ENCODE results near the gene VAMP8. TPM values are rescaled to one million over a fixed set of nuclear protein-coding genes. Genes with fewer than 3 reads are reported as not detected.
A peak's percentile ranks its signal among the peaks of the same experiment; 100 is the strongest.

The VAMP8 gene
- total RNA-seq, 1 experiment from 2014 or later: 52.0 TPM

DNA sequence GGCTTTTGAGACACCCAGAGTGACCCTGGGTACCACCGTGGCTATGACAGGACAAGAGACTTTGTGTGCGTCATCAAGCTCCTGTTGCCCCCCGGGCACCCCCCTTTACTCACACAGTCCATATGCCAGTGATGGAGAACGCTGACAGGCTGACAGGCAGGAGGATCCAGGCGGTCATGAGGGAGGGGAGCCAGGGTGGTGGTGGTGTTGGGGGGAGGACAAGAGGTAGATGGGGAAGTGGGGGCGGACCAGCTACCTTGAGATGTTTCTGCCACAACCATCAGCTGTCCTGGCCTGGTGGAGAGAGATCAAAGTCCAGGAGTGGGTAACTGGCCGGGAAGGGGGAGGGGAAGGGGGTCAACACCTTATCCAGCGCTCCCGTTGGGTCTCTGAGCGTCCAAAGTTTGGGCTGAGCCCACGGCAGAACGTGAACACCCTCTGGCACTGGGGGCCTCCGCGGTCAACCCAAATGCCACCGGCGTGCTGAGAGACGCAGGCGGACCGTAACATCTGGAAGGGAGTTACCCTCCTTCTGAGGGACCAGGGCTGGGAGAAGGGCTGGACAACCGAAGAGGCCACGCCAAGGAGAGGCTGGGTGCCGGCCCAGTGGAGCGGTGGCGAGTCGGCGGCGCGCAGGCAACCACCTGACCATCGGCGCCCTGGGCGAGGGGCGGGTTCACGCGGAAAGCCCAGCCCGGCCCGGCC is 24.5 kb downstream of the VAMP8 start (continued):
- TF ChIP-seq, protein P1, sequence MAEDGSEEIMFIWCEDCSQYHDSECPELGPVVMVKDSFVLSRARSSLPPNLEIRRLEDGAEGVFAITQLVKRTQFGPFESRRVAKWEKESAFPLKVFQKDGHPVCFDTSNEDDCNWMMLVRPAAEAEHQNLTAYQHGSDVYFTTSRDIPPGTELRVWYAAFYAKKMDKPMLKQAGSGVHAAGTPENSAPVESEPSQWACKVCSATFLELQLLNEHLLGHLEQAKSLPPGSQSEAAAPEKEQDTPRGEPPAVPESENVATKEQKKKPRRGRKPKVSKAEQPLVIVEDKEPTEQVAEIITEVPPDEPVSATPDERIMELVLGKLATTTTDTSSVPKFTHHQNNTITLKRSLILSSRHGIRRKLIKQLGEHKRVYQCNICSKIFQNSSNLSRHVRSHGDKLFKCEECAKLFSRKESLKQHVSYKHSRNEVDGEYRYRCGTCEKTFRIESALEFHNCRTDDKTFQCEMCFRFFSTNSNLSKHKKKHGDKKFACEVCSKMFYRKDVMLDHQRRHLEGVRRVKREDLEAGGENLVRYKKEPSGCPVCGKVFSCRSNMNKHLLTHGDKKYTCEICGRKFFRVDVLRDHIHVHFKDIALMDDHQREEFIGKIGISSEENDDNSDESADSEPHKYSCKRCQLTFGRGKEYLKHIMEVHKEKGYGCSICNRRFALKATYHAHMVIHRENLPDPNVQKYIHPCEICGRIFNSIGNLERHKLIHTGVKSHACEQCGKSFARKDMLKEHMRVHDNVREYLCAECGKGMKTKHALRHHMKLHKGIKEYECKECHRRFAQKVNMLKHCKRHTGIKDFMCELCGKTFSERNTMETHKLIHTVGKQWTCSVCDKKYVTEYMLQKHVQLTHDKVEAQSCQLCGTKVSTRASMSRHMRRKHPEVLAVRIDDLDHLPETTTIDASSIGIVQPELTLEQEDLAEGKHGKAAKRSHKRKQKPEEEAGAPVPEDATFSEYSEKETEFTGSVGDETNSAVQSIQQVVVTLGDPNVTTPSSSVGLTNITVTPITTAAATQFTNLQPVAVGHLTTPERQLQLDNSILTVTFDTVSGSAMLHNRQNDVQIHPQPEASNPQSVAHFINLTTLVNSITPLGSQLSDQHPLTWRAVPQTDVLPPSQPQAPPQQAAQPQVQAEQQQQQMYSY (CRISPR knock-in tag; IDR thresholded peaks at IDR 0.05): peak; percentile 59
- peak; percentile 66; the same call in 1 of the 2 replicates for TF ChIP-seq RELA (CRISPR knock-in tag; IDR thresholded peaks at IDR 0.05; ENCODE audit: borderline replicate concordance)
- TF ChIP-seq NFYB (CRISPR knock-in tag; conservative IDR thresholded peaks at IDR 0.05; ENCODE audit: low read depth): peak; percentile 10; the same call in 1 of the 2 replicates
- TF ChIP-seq JUN (CRISPR knock-in tag; IDR thresholded peaks at IDR 0.05): no peak
- no peak for TF ChIP-seq FOXK1 (CRISPR knock-in tag; IDR thresholded peaks at IDR 0.05)
- TF ChIP-seq GTF2I (CRISPR knock-in tag; conservative IDR thresholded peaks at IDR 0.05): no peak
- TF ChIP-seq MXD4 (CRISPR knock-in tag; IDR thresholded peaks at IDR 0.05; ENCODE audit: borderline replicate concordance): no peak
- no peak for TF ChIP-seq ELF4 (CRISPR knock-in tag; IDR thresholded peaks at IDR 0.05; ENCODE audit: low read depth)
- TF ChIP-seq, protein P2, sequence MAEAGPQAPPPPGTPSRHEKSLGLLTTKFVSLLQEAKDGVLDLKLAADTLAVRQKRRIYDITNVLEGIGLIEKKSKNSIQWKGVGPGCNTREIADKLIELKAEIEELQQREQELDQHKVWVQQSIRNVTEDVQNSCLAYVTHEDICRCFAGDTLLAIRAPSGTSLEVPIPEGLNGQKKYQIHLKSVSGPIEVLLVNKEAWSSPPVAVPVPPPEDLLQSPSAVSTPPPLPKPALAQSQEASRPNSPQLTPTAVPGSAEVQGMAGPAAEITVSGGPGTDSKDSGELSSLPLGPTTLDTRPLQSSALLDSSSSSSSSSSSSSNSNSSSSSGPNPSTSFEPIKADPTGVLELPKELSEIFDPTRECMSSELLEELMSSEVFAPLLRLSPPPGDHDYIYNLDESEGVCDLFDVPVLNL (CRISPR knock-in tag; IDR thresholded peaks at IDR 0.05; ENCODE audit: borderline replicate concordance, low read depth): no peak
- no peak for TF ChIP-seq ZNF416 (CRISPR knock-in tag; IDR thresholded peaks at IDR 0.05)
- TF ChIP-seq JAZF1 (CRISPR knock-in tag; IDR thresholded peaks at IDR 0.05): no peak
- no peak for TF ChIP-seq ZNF138 (CRISPR knock-in tag; conservative IDR thresholded peaks at IDR 0.05)
- TF ChIP-seq MAX (CRISPR knock-in tag; IDR thresholded peaks at IDR 0.05): no peak
- TF ChIP-seq IRF2 (CRISPR knock-in tag; IDR thresholded peaks at IDR 0.05; ENCODE audit: borderline replicate concordance, low read depth): no peak
- TF ChIP-seq AFF4 (CRISPR knock-in tag; IDR thresholded peaks at IDR 0.05; ENCODE audit: borderline replicate concordance): no peak
- 0 out of 2 replicates have a peak, but pooled peaks have one; percentile 76 for TF ChIP-seq KAT7 (CRISPR knock-in tag; IDR thresholded peaks at IDR 0.05; ENCODE audit: borderline replicate concordance)
- no peak for TF ChIP-seq ZNF396 (CRISPR knock-in tag; IDR thresholded peaks at IDR 0.05; ENCODE audit: borderline replicate concordance)
